Activated T-cell treated with anti-CD3 and anti-CD28 coated beads for 4 hours (primary cell): ENCODE measurements around the gene ZNF253.
A peak's percentile ranks its signal among the peaks of the same experiment; 100 is the strongest.
"Not testable (repeated sequence)": the region's sequence is repeated elsewhere in the genome, so short reads cannot be mapped to it uniquely, and the experiment has no call there.

Experiments used
- DNase-seq: peaks from one replicate; pipeline ENCODE4 v3.0.0-alpha.2; 2020

The ZNF253 gene

DNA sequence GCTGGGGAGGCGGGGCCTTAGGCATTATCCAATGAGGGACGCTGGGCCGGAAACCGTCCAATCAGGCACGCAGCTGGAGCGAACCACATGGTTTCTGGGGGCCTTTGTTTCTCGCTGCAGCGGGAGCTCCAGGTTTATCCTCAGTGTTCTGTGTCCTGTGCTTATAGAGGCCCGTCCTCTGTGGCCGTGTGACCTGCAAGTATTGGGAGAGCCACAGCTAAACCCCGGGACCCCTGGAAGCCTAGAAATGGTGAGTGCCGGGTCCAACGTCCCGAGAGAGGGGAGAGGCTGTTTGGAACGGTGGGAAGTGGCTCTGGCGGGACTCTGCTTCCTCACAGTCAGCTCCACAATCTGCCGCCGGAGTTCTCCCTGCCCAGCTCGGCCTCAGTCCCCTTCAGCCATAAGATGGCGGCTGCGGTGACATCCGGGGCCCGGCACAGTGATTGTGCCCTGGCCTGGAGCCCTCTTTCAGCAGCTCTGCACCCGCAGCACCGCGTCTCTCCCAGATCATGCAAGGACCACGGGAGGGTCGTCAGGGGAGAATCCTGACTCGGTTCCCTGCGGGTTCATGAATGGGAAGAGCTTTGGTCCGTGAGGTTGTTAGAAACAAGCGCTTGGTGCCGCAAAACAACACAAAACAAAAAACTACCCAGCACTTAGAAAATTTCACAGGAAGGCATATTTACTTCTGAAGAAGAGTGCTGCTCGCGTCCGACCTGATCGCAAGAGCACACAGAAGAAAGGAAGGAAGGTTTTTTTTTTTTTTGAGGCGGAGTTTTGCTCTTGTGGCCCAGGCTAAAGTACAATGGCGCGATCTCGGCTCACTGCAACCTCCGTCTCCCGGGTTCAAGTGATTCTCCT, at the start of gene ZNF253:
ZNF253 (plus strand) TSS at position 133 of the 861 bp plus-strand sequence; CDS start at position 248, 115 bp downstream.
- peak; percentile 93 for DNase-seq

DNA sequence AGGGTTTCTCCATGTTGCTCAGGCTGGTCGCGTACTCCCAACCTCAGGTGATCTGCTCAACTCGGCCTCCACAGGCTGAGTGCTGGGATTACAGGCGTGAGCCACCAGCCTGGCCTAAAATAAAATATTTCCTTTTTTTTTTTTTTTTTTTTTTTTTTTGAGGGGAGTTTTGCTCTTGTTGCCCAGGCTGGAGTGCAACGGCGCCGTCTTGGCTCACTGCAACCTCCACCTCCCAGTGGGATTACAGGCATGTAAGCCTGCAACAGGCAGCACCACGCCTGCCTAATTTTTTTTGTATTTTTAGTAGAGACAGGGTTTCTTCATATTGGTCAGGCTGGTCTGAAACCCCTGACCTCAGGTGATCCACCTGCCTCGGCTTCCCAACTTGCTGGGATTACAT, 49.0 kb upstream of the ZNF253 start:
- DNase-seq: no peak

DNA sequence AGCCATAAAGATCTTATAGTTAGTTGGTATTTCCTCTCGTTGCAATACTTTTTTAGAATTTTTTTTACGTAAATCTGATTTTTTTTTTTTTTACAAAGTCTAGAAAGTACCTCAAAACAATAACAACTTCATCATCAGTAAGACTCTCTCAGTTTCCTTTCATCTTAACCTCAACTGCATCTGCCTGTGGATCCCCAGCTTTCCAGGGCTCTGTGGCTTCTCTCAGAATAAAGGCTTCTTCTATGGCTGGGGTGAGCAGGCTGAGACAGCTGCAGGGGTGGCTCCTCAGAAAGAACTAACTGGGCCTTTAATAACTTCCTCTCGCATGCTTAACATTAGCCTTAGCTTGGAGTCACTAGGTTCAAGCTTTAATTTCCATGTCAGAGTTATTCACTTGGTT, 48.3 kb upstream of the ZNF253 start:
- no peak for DNase-seq

GRCh38 chr19:19820774-19821320, 44.8 kb upstream of the ZNF253 start:
- DNase-seq: no peak

DNA sequence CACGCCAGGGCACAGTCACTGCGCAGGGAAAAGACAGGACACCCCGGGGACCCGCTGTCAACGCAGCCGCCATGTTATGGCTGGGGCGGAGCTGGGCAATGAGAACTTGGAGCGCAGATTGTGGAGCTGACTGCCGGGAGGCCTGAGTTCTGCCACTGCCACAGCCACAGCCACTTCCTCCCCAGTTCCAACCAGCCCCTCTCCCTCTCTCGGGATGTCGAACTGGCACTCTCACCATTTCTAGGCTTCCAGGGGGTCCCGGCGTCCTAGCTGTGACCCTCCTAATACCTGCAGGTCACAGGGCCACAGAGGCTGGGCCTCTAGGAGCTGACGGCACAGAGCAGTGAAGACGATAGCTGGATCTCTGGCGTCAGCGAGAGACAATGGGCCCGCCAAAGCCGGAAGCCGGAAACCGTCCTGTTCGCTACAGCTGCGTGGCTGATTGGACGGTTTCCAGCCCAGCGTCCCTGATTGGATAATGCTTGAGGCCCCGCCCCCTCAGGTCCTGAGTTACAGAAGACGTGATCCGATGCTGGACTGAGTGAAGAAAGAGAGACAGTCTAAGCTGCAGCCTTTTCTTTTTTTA, 44.2 kb upstream of the ZNF253 start, which contains the start of gene ZNF506:
ZNF506 (minus strand) TSS at position 385 of the 586 bp plus-strand sequence; CDS start at position 238, 147 bp downstream.
- peak; percentile 95 for DNase-seq

GRCh38 chr19:19821976-19822375, 43.7 kb upstream of the ZNF253 start:
- DNase-seq: not testable (repeated sequence)

- DNase-seq: no peak
Measured at GRCh38 chr19:19823916-19824315, 41.8 kb upstream of the ZNF253 start.

GRCh38 chr19:19826875-19827274, 38.8 kb upstream of the ZNF253 start:
- DNase-seq: no peak

- DNase-seq: no peak
Measured at GRCh38 chr19:19835560-19836038, 30.1 kb upstream of the ZNF253 start.

GRCh38 chr19:19847781-19848180, 17.9 kb upstream of the ZNF253 start:
- DNase-seq: no peak

DNA sequence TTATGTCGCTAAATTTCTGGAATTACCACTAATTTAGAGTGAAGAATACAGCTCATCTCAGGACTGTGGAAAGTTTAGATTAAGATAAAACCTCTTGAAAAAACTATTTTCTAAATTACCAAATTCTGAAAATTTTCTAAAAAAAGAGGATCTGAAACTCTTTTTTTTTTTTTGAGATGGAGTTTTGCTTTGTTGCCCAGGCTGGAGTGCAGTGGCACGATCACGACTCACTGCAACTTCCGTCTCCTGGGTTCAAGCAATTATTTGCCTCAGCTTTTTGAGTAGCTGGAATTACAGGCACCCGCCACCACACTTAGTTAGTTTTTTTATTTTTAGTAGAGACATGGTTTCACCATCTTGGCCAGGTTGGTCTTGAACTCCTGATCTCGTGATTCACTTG, 16.6 kb upstream of the ZNF253 start:
- DNase-seq: no peak

DNA sequence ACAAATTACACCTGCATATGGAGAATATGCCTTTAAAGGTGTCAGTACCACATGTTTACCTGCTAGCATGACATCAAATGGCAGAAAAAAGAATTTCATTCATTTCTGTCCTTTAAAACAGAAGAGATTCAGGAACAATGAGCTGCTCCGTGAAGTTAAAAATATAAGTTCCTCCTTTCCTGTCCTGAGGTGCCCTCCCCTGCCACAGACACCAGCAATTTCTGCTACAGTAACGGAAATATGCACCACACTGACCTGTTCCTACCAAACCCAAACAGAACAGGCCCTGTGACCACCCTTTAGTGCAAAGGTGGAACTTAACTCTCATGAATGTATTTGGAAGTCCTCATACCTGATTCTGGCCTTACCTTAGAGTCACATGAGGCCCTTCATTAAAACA, 13.9 kb upstream of the ZNF253 start:
- not testable (repeated sequence) for DNase-seq

GRCh38 chr19:19858751-19859150, 6.9 kb upstream of the ZNF253 start:
- no peak for DNase-seq

DNA sequence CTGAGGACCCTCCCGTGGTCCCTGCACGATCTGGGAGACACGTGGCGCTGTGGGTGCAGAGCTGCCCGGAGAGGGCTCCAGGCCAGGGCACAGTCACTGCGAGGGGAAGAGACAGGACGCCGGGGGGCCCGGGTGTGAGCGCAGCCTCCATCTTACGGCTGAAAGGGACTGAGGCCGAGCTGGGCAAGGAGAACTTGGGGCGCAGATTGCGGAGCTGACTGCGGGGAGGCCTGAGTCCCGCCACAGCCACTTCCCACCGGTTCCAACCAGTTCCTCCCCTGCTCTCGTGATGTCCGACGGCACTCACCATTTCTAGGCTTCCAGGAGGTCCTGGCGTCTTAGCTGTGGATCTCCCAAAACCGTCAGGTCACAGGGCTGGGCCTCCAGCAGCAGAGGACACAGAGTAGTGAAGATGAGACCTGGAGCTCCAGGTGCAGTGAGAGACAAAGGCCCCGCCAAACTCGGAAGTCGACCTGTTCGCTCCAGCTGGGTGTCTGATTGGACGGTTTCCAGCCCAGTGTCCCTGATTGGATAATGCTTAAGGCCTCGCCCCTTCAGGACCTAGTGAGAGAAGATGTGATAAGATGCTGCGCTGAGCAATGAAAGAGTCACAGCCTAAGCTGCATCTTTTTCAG, 4.8 kb upstream of the ZNF253 start:
- DNase-seq: peak; percentile 14

DNA sequence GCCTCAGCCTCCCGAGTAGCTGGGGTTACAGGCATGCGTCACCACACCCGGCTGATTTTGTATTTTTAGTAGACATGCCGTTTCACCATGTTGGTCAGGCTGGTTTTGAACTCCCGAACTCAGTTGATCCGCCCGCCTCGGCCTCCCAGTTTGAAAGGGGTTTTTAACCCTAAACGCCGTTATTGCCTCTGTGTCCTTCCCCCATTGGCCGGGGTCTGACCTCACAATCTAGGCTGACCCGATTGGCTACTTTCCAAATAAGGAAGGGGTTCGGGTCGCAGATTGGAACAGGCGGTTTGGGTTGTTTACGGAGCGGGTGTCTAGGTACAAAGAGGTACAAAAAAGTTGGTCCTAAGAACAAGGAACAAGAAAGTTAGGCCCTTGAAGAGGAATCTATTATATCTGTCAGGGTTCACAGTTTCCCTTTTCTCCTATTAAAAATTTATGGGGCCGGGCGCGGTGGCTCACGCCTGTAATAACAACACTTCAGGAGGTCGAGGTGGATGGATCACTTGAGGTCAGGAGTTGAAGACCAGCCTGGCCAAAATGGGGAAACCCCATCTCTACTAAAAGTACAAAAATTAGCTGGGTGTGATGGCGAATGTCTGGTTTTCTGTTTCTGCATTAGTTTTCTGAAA, 1.0 kb downstream of the ZNF253 start:
- peak; percentile 15 for DNase-seq

- not testable (repeated sequence) for DNase-seq
Measured at GRCh38 chr19:19870086-19870485, 4.4 kb downstream of the ZNF253 start.

DNA sequence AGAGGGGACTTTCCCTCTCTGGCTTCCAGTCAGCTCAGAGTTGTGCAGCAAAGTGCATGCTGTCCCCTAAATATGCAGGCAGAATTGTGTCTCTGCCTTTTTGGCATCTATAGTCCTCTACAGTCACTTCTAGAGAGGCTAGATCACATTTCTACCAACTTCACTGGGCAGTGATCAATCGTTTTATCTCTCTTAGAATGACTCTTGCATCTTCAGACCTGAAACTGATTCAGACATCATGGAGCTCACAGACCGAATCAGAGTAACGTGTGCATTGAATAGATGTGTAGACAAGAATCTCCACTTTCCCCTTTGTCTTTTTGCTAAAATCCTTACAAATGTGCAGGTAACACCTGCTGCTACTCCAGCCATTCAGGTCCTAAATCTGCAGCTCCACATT, 6.2 kb downstream of the ZNF253 start:
- DNase-seq: no peak

GRCh38 chr19:19873381-19873780, 7.7 kb downstream of the ZNF253 start:
- DNase-seq: no peak

GRCh38 chr19:19877724-19878123, 12.0 kb downstream of the ZNF253 start:
- DNase-seq: no peak

DNA sequence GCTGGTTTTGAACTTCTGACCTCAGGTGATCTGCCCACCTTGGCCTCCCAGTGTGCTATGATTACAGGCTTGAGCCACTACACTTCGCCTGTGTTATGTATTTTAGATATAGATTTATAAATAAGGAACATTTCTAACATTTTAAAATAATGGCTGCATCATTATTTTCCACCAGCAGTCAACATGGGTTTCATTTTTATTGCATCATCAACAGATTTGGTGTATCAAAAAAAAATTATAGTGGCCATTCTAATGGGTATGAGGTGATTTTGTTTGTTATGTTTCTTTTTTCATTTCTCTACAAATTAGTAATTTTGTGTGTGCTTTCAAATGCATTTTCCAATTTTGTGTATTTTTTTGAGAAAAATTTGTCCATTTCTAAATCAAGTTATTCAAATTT, 18.9 kb downstream of the ZNF253 start:
- DNase-seq: no peak

DNA sequence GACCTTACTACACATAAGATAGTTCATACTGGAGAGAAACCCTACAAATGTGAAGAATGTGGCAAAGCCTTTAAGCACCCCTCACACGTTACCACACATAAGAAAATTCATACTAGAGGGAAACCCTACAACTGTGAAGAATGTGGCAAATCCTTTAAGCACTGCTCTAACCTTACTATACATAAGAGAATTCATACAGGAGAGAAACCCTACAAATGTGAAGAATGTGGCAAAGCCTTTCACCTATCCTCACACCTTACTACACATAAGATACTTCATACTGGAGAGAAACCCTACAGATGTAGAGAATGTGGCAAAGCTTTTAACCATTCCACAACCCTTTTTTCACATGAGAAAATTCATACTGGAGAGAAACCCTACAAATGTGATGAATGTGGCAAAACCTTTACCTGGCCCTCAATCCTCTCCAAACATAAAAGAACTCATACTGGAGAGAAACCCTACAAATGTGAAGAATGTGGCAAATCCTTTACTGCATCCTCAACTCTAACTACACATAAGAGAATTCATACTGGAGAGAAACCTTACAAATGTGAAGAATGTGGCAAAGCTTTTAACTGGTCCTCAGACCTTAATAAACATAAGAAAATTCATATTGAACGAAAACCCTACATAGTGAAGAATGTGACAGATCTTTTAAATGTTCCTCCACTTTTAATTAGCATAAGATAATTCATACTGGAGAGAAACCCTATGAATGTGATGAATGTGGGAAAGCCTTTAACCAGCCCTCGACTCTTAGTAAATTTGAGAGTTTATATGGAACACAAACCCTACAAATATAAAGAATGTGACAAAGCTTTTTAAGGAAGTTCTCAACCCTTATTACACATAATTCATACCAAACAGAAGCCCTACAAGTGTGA, 26.6 kb downstream of the ZNF253 start:
- DNase-seq: not testable (repeated sequence)
